ENCODE data around the gene PRORP. TPM values are rescaled to one million over a fixed set of nuclear protein-coding genes. Genes with fewer than 3 reads are reported as not detected.
A peak's percentile ranks its signal among the peaks of the same experiment; 100 is the strongest.

The PRORP gene
- total and polyA plus RNA-seq, 2 of the 8 experiments (the other 6 are each of a cell fraction or from before 2014, with no cell fraction given) = 30.0 to 44.8 TPM

DNA sequence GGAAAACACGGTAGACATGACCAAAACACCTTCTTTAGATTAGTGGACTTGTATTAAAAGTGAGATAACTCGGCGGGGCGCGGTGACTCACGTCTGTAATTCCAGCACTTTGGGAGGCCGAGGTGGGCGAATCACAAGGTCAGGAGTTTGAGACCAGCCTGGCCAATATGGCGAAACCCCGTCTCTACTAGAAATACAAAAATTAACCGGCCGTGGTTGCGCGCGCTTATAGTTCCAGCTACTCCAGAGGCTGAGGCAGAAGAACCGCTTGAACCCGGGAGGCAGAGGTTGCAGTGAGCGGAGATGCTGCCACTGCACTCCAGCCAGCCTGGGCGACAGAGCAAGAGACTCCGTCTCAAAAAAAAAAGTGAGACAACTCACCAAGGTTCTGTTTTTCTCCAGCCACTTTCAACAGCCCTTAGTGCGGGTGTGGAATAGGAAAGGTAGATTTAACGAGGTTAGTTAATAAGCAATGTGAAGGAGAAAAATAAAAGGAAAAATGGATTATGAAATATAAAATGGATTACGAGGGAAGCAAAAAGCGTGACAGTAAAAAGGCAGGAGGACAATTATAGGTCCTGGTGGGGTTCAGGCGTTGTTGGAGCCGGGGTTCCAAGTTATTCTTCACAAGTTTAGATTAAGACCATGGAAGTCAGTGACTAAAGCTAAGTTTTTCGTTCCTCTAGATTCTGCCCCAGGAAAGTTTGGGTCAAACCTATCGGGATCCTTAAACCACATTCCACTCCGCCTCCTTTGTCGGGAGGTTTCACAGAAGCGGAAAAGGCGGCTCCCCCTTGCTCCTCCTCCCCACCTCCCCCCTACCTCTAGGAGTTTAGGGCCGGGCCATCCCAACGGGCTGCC is 1.1 kb upstream of the PRORP start:
- no peak overlapping the region; the same call in 1 of the 2 replicates for H2BK12ac ChIP-seq (ENCODE audit: low read depth, low read length)
- no peak overlapping the region for H3K23ac ChIP-seq (ENCODE audit: insufficient read length)
- H3K36me3 ChIP-seq (ENCODE audit: control insufficient read depth in 2 of 4, insufficient read depth in 4 of 4, low read length in 3 of 4) = no peaks in the 10 kb centered on the region; a peak in 1 of 8 replicates
- H4K20me1 ChIP-seq (replicated peaks in 1 of 2; ENCODE audit: control insufficient read depth in 1 of 2, insufficient read depth in 2 of 2, low read length in 2 of 2) = no peaks in the 10 kb centered on the region
- WGBS, 2 experiments (ENCODE audit: extremely low coverage in 1 of 2, insufficient coverage in 1 of 2, insufficient read length in 1 of 2, insufficient replicate concordance in 2 of 2, low coverage in 1 of 2, low lambda C conversion rate in 2 of 2, missing lambda C conversion rate in 1 of 2) = 33 to 100% methylated on average over 3 to 33 of the region's 34 CpGs
- CTCF ChIA-PET (ENCODE audit: partially characterized antibody) = interaction anchor here (0.7 to 1.2 kb wide), 2 partner anchors 20 kb away, joined by 3 to 5 read pairs; no protein-coding TSS in a partner anchor
- peak overlapping the region; percentile 99 for H2BK5ac ChIP-seq (ENCODE audit: low read depth, low read length)
- DNase-seq (ENCODE audit: low read depth in 1 of 2, low spot score in 2 of 2) = no peak
- peaks cover 0 to 7% of the 10 kb centered on the region in 2 experiments; a peak in 1 of 4 replicates for H3K79me2 ChIP-seq (ENCODE audit: control insufficient read depth in 1 of 2, insufficient read depth in 2 of 2, low read length in 2 of 2)
- H3K9ac ChIP-seq (replicated peaks in 1 of 4; ENCODE audit: extremely low read depth in 1 of 4, low read depth in 3 of 4, low read length in 3 of 4) = peak overlapping the region in 3 of 4 experiments; percentile 96 to 100 (median 99); a peak in 6 of 7 replicates
- H3K4me2 ChIP-seq (ENCODE audit: insufficient read depth in 1 of 2, low read depth in 2 of 2, low read length in 2 of 2) = peak overlapping the region; percentile 83 to 97
- H3K4me1 ChIP-seq (replicated peaks in 1 of 4; ENCODE audit: control insufficient read depth in 3 of 4, insufficient read depth in 4 of 4, low read length in 3 of 4) = peaks cover 0 to 4% (median 2%) of the 10 kb centered on the region in 4 experiments; a peak in 3 of 7 replicates
- peak overlapping the region; percentile 9 for H3K56ac ChIP-seq (replicated peaks; ENCODE audit: insufficient read length, low read depth, low read length)
- peak overlapping the region; percentile 95; the same call in 1 of the 2 replicates for H4K8ac ChIP-seq (ENCODE audit: extremely low read depth, insufficient read depth, low read length)
- peak overlapping the region; percentile 99 for H3K27ac ChIP-seq (ENCODE audit: low read depth, low read length)
- 0 out of 2 replicates have a peak overlapping the region, but pooled peaks have one; percentile 43 for H3K18ac ChIP-seq (ENCODE audit: extremely low read depth, low read length)
- no peak overlapping the region for H2BK20ac ChIP-seq (ENCODE audit: low read length)
- H3K23me2 ChIP-seq (ENCODE audit: low read depth, low read length) = peaks cover 3% of the 10 kb centered on the region; the same call in 1 of the 2 replicates
- H3K9me3 ChIP-seq (ENCODE audit: insufficient read depth in 2 of 2, low read depth in 1 of 2, low read length in 1 of 2) = no peaks in the 10 kb centered on the region
- H2BK15ac ChIP-seq (ENCODE audit: low read length) = 0 out of 2 replicates have a peak overlapping the region, but pooled peaks have one; percentile 29
- no peak overlapping the region for H4K5ac ChIP-seq (ENCODE audit: insufficient read length, low read depth, low read length)
- H4K91ac ChIP-seq (replicated peaks; ENCODE audit: insufficient read length, low read length) = no peak overlapping the region
- POLR2A ChIA-PET (ENCODE audit: partially characterized antibody) = interaction anchor here (0.6 to 3.0 kb wide), 28 partner anchors 8 to 382 kb away, joined by 3 to 19 read pairs (median 3); partner anchors contain the start of genes FAM177A1, NFKBIA, PSMA6 and SRP54
- H3K4me3 ChIP-seq (ENCODE audit: extremely low read depth in 1 of 4, insufficient read depth in 2 of 4, low read depth in 3 of 4, low read length in 4 of 4) = peak overlapping the region; percentile 90 to 97 (median 93)
- no peak overlapping the region for H3K4ac ChIP-seq (replicated peaks; ENCODE audit: insufficient read length, low read depth, low read length)
- no peaks in the 10 kb centered on the region; the same call in 1 of the 2 replicates for H3K79me1 ChIP-seq (ENCODE audit: low read depth, low read length)
- 0 out of 2 replicates have a peak overlapping the region, but pooled peaks have one; percentile 26 for H2AK5ac ChIP-seq (ENCODE audit: low read depth, low read length)
- H3K14ac ChIP-seq (ENCODE audit: insufficient read length) = no peak overlapping the region
- no peak for FAIRE-seq
- no peak overlapping the region for H2AFZ ChIP-seq (ENCODE audit: low read length)
- no peaks in the 10 kb centered on the region for H3K27me3 ChIP-seq (replicated peaks in 1 of 4; ENCODE audit: control insufficient read depth in 3 of 4, extremely low read depth in 1 of 4, insufficient read depth in 3 of 4, low read length in 3 of 4)
- no peak overlapping the region for H2BK120ac ChIP-seq (replicated peaks; ENCODE audit: low read depth, low read length)
- TF ChIP-seq CTBP2 (IDR thresholded peaks at IDR 0.05; ENCODE audit: borderline replicate concordance, insufficient read depth, insufficient read length, low read length) (no peak), SIRT6 (IDR thresholded peaks at IDR 0.05; ENCODE audit: low read length) (no peak), MAFK (IDR thresholded peaks at IDR 0.05; ENCODE audit: low read depth, low read length) (no peak), SRF (IDR thresholded peaks at IDR 0.05; ENCODE audit: low read depth, low read length) (no peak), CBX8 (IDR thresholded peaks at IDR 0.05; ENCODE audit: borderline replicate concordance, low read depth, low read length) (no peak), RNF2 (IDR thresholded peaks at IDR 0.05; ENCODE audit: borderline replicate concordance, low read depth, low read length, missing control alignments, poor library complexity, severe bottlenecking) (no peak)
- TF ChIP-seq, protein P1, sequence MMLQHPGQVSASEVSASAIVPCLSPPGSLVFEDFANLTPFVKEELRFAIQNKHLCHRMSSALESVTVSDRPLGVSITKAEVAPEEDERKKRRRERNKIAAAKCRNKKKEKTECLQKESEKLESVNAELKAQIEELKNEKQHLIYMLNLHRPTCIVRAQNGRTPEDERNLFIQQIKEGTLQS (IDR thresholded peaks at IDR 0.05; ENCODE audit: insufficient read depth, low read depth, low read length) = no peak
- TF ChIP-seq, protein P2, sequence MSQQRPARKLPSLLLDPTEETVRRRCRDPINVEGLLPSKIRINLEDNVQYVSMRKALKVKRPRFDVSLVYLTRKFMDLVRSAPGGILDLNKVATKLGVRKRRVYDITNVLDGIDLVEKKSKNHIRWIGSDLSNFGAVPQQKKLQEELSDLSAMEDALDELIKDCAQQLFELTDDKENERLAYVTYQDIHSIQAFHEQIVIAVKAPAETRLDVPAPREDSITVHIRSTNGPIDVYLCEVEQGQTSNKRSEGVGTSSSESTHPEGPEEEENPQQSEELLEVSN (IDR thresholded peaks at IDR 0.05) = no peak

Data from H1 (cell line).